ENCODE data around the gene KRT80. TPM values are rescaled to one million over a fixed set of nuclear protein-coding genes. Genes with fewer than 3 reads are reported as not detected.
A peak's percentile ranks its signal among the peaks of the same experiment; 100 is the strongest.

The KRT80 gene
- polyA plus RNA-seq, 1 donor (not counting 4 experiments of a cell fraction or from before 2014, with no cell fraction given), result 4.1 TPM

GRCh38 chr12:52121824-52122539 lies 69.8 kb downstream of the KRT80 start:
- H3K27me3 ChIP-seq (ENCODE audit: control insufficient read depth, extremely low read depth, insufficient read depth, low read length), result peaks cover 13% of the 10 kb centered on the region
- TF ChIP-seq EZH2 (IDR thresholded peaks at IDR 0.05; ENCODE audit: low read length) (no peak), CTCF (optimal IDR thresholded peaks at IDR 0.05 in 1 of 3, IDR thresholded peaks at IDR 0.05 in 1 of 3, conservative IDR thresholded peaks at IDR 0.05 in 1 of 3; ENCODE audit: extremely low read depth in 1 of 3, insufficient read depth in 2 of 3, low read length in 3 of 3) (peak; percentile 60 to 87 (median 86))
- DNase-seq (ENCODE audit: low read depth, low spot score) (no peak), FAIRE-seq (peak; percentile 39)
- H3K27ac ChIP-seq (ENCODE audit: control insufficient read depth, insufficient read depth, low read length), result no peak overlapping the region
- H2AFZ ChIP-seq (ENCODE audit: control insufficient read depth, low read length), result no peak overlapping the region
- dilution Hi-C loops (cut with MboI; ENCODE audit: extremely low pct_ligation_motif_present, low sequenced_read_pairs), result no loop called here
- no peaks in the 10 kb centered on the region for H3K9me1 ChIP-seq (ENCODE audit: control insufficient read depth, extremely low read depth, insufficient read depth, low read length)
- no peaks in the 10 kb centered on the region for H3K36me3 ChIP-seq (ENCODE audit: control insufficient read depth in 2 of 2, extremely low read depth in 1 of 2, insufficient read depth in 2 of 2, low read length in 2 of 2)
- no peaks in the 10 kb centered on the region for H4K20me1 ChIP-seq (ENCODE audit: control insufficient read depth, extremely low read depth, insufficient read depth, low read length)
- H3K79me2 ChIP-seq (ENCODE audit: control insufficient read depth, insufficient read depth, low read length), result no peaks in the 10 kb centered on the region
- peaks cover 32% of the 10 kb centered on the region for H3K4me1 ChIP-seq (ENCODE audit: control insufficient read depth, extremely low read depth, insufficient read depth, low read length)
- H3K9me3 ChIP-seq (ENCODE audit: control insufficient read depth, low read depth, low read length), result no peaks in the 10 kb centered on the region
- H3K4me3 ChIP-seq (ENCODE audit: control insufficient read depth in 2 of 3, extremely low read depth in 1 of 3, insufficient read depth in 2 of 3, low read depth in 1 of 3, low read length in 3 of 3), result no peak overlapping the region
- H3K9ac ChIP-seq (ENCODE audit: control insufficient read depth, extremely low read depth, insufficient read depth, low read length), result no peak overlapping the region
- H3K4me2 ChIP-seq (ENCODE audit: control insufficient read depth, extremely low read depth, insufficient read depth, low read depth, low read length), result peak overlapping the region; percentile 32

GRCh38 chr12:52120951-52121823 lies 70.6 kb downstream of the KRT80 start:
- Histone ChIP-seq H3K4me1 (ENCODE audit: control insufficient read depth, extremely low read depth, insufficient read depth, low read length) (peaks cover 39% of the 10 kb centered on the region), H2AFZ (ENCODE audit: control insufficient read depth, low read length) (no peak overlapping the region), H3K27ac (ENCODE audit: control insufficient read depth, insufficient read depth, low read length) (no peak overlapping the region), H3K9me3 (ENCODE audit: control insufficient read depth, low read depth, low read length) (no peaks in the 10 kb centered on the region), H3K27me3 (ENCODE audit: control insufficient read depth, extremely low read depth, insufficient read depth, low read length) (peaks cover 11% of the 10 kb centered on the region), H3K36me3 (ENCODE audit: control insufficient read depth in 2 of 2, extremely low read depth in 1 of 2, insufficient read depth in 2 of 2, low read length in 2 of 2) (no peaks in the 10 kb centered on the region), H3K4me2 (ENCODE audit: control insufficient read depth, extremely low read depth, insufficient read depth, low read depth, low read length) (peak overlapping the region; percentile 32), H3K9ac (ENCODE audit: control insufficient read depth, extremely low read depth, insufficient read depth, low read length) (no peak overlapping the region), H3K4me3 (ENCODE audit: control insufficient read depth in 2 of 3, extremely low read depth in 1 of 3, insufficient read depth in 2 of 3, low read depth in 1 of 3, low read length in 3 of 3) (no peak overlapping the region), H4K20me1 (ENCODE audit: control insufficient read depth, extremely low read depth, insufficient read depth, low read length) (no peaks in the 10 kb centered on the region), H3K9me1 (ENCODE audit: control insufficient read depth, extremely low read depth, insufficient read depth, low read length) (no peaks in the 10 kb centered on the region), H3K79me2 (ENCODE audit: control insufficient read depth, insufficient read depth, low read length) (no peaks in the 10 kb centered on the region)
- peak; percentile 44 for FAIRE-seq
- dilution Hi-C loops (cut with MboI; ENCODE audit: extremely low pct_ligation_motif_present, low sequenced_read_pairs), result no loop called here
- no peak for TF ChIP-seq EZH2 (IDR thresholded peaks at IDR 0.05; ENCODE audit: low read length)
- TF ChIP-seq CTCF (optimal IDR thresholded peaks at IDR 0.05 in 1 of 3, IDR thresholded peaks at IDR 0.05 in 1 of 3, conservative IDR thresholded peaks at IDR 0.05 in 1 of 3; ENCODE audit: extremely low read depth in 1 of 3, insufficient read depth in 2 of 3, low read length in 3 of 3), result no peak
- peak; percentile 84 for DNase-seq (ENCODE audit: low read depth, low spot score)
